Ishikawa (cell line): ENCODE results near the gene TH.

Source experiments
- CEBPB ChIP-seq: IDR thresholded peaks from 2 replicates; pipeline ENCODE4 v1.6.1; 2012
- CREB1 ChIP-seq: IDR thresholded peaks from 2 replicates; pipeline ENCODE4 v1.6.1; 2012; ENCODE audit warnings: low read depth
- EGR1 ChIP-seq: IDR thresholded peaks from 2 replicates; pipeline ENCODE4 v1.6.1; 2012
- EP300 ChIP-seq: IDR thresholded peaks from 2 replicates; pipeline ENCODE4 v1.6.1; 2012; ENCODE audit warnings: borderline replicate concordance
- FOXM1 ChIP-seq: IDR thresholded peaks from 2 replicates; pipeline ENCODE4 v1.6.1; 2012; ENCODE audit warnings: low read depth, borderline replicate concordance
- MAX ChIP-seq: IDR thresholded peaks from 2 replicates; pipeline ENCODE4 v1.6.1; 2012
- NFIC ChIP-seq: IDR thresholded peaks from 2 replicates; pipeline ENCODE4 v1.6.1; 2012
- RAD21 ChIP-seq: IDR thresholded peaks from 2 replicates; pipeline ENCODE4 v1.6.1; 2012; ENCODE audit warnings: low read depth
- TAF1 ChIP-seq: IDR thresholded peaks from 2 replicates; pipeline ENCODE4 v1.6.1; 2012; ENCODE audit warnings: low read depth, mild to moderate bottlenecking
- TCF12 ChIP-seq: IDR thresholded peaks from 2 replicates; pipeline ENCODE4 v1.6.1; 2012; ENCODE audit warnings: low read depth
- TEAD4 ChIP-seq: IDR thresholded peaks from 2 replicates; pipeline ENCODE4 v1.6.1; 2012
- YY1 ChIP-seq: IDR thresholded peaks from 2 replicates; pipeline ENCODE4 v1.6.1; 2012; ENCODE audit warnings: low read depth
- ZBTB7A ChIP-seq: IDR thresholded peaks from 2 replicates; pipeline ENCODE4 v1.6.1; 2012; ENCODE audit warnings: low read depth
- TF ChIP-seq, protein P1 (sequence below): IDR thresholded peaks from 2 replicates; pipeline ENCODE4 v1.6.1; 2012
- TF ChIP-seq, protein P2 (sequence below): IDR thresholded peaks from 2 replicates; pipeline ENCODE4 v1.6.1; 2012; ENCODE audit warnings: low read depth, mild to moderate bottlenecking

TH gene

DNA sequence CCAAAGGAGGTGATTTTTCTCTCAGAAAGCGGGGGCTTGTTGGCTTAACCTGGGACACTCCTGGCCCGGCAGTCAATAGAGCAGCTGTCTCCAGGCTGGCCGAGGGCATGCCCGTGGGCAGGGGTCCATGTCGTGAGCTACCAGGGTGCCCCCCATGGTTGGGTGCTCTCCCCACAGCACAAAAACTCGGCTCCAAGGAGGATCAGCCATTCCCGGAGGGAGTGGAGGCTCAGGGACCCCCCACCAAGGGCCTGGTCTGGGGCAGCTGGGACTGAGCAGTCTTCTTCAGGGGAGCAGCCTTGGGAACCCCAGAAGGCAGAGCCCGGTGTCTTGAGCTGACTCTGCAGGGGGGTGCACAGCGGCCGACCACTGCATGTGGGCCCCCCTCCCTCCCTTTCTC lies 20.8 kb upstream of the TH start:
- TF ChIP-seq TEAD4 (no peak), RAD21 (no peak), NFIC (no peak), TCF12 (no peak), CEBPB (no peak), FOXM1 (no peak), MAX (no peak), ZBTB7A (no peak), CREB1 (no peak)
- TF ChIP-seq, protein P1, sequence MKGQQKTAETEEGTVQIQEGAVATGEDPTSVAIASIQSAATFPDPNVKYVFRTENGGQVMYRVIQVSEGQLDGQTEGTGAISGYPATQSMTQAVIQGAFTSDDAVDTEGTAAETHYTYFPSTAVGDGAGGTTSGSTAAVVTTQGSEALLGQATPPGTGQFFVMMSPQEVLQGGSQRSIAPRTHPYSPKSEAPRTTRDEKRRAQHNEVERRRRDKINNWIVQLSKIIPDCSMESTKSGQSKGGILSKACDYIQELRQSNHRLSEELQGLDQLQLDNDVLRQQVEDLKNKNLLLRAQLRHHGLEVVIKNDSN: no peak
- TF ChIP-seq, protein P2, sequence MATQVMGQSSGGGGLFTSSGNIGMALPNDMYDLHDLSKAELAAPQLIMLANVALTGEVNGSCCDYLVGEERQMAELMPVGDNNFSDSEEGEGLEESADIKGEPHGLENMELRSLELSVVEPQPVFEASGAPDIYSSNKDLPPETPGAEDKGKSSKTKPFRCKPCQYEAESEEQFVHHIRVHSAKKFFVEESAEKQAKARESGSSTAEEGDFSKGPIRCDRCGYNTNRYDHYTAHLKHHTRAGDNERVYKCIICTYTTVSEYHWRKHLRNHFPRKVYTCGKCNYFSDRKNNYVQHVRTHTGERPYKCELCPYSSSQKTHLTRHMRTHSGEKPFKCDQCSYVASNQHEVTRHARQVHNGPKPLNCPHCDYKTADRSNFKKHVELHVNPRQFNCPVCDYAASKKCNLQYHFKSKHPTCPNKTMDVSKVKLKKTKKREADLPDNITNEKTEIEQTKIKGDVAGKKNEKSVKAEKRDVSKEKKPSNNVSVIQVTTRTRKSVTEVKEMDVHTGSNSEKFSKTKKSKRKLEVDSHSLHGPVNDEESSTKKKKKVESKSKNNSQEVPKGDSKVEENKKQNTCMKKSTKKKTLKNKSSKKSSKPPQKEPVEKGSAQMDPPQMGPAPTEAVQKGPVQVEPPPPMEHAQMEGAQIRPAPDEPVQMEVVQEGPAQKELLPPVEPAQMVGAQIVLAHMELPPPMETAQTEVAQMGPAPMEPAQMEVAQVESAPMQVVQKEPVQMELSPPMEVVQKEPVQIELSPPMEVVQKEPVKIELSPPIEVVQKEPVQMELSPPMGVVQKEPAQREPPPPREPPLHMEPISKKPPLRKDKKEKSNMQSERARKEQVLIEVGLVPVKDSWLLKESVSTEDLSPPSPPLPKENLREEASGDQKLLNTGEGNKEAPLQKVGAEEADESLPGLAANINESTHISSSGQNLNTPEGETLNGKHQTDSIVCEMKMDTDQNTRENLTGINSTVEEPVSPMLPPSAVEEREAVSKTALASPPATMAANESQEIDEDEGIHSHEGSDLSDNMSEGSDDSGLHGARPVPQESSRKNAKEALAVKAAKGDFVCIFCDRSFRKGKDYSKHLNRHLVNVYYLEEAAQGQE: no peak

DNA sequence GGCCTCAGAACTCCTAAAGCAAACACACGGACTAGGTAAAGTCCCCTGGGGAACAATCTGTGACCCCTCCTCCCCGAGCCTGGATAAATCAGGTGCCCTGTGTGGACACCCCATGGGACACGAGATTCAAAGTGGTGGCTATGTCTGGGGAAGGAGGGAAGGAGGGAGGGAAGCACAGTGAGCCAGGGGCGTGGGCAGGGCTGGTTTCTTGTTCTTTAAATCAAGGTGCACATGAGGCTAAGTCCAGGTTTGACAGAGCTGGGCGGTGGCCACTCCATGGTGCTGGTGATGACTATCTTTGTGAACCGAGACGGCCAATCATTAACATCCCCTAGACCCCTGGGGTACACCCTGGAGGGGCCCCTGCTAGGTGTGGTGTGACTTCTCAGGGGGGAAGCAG lies 20.3 kb upstream of the TH start:
- TF ChIP-seq TAF1 (no peak), EGR1 (no peak), EP300 (no peak), CREB1 (no peak), MAX (no peak), TCF12 (no peak)
- TF ChIP-seq, protein P1: no peak

- TF ChIP-seq RAD21: no peak
- no peak for TF ChIP-seq YY1
- TF ChIP-seq FOXM1: no peak
These were observed 19.2 kb upstream of the TH start for GRCh38 chr11:2190657-2191471.

GRCh38 chr11:2189938-2190656 lies 18.5 kb upstream of the TH start:
- TF ChIP-seq, protein P1: no peak
- no peak for TF ChIP-seq CEBPB
- TF ChIP-seq TCF12: no peak
- TF ChIP-seq, protein P2: no peak
- TF ChIP-seq TEAD4: no peak
- no peak for TF ChIP-seq EP300
- TF ChIP-seq YY1: no peak
- TF ChIP-seq RAD21: no peak
- no peak for TF ChIP-seq ZBTB7A
- TF ChIP-seq TAF1: no peak
- TF ChIP-seq NFIC: no peak
- TF ChIP-seq CREB1: no peak
- no peak for TF ChIP-seq MAX
- no peak for TF ChIP-seq EGR1
- no peak for TF ChIP-seq FOXM1

GRCh38 chr11:2188745-2189144 lies 17.1 kb upstream of the TH start:
- TF ChIP-seq TAF1 (no peak), FOXM1 (no peak), RAD21 (no peak), NFIC (no peak), EGR1 (no peak), YY1 (no peak), CEBPB (no peak), CREB1 (no peak)
- TF ChIP-seq, protein P1: no peak
